Stimulated activated CD4-positive, alpha-beta T cell treated with anti-CD3 and anti-CD28 coated beads, Interleukin-12 subunit alpha, Interleukin-12 subunit beta, amount 100 ng/mL, for 24 hours (primary cell): Measurements from ENCODE around the gene KRT75.

ENCODE experiments used
- DNase-seq, 2 experiments: peaks; one replicate each; pipeline ENCODE4 v3.0.0-alpha.2; 2020; ENCODE audit warnings: low read depth in 2 of 2

Gene KRT75

GRCh38 chr12:52391618-52392002 is 42.6 kb downstream of the KRT75 start:
- DNase-seq: no peak

GRCh38 chr12:52390739-52391617 is 43.2 kb downstream of the KRT75 start:
- no peak for DNase-seq

GRCh38 chr12:52389313-52390207 is 44.6 kb downstream of the KRT75 start:
- DNase-seq: no peak

- DNase-seq: no peak
Measured at GRCh38 chr12:52387859-52388258, 46.3 kb downstream of the KRT75 start.

DNA sequence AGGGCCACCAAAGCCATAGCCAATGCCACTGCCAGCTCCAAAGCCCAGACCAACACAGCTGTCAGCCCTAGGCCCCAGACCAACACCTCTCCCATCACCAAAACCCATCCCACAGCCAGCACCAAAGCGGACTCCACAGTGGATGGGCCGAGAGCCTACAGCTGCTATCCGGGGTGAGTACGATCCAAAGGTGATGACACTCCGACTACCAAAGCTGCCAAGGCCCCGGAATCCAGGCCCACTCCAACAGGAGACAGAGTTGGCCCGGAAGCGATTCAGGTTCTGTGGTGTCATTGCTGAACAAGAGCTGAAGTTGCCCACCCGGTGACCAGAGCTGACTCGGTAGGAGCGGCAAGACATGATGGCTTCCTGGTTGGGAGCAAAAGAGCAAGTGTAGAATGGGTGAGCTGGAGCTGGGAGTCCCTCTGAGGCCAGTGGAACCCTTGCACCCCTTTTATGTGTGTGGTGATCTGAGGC is 48.9 kb downstream of the KRT75 start, which contains the start of gene KRT84:
Gene KRT84, minus strand, starts transcription at position 427 of the 477 bp plus-strand sequence. Its CDS starts 67 bp downstream, at position 360.
- no peak for DNase-seq

- no peak for DNase-seq
Measured at GRCh38 chr12:52383331-52383730, 50.8 kb downstream of the KRT75 start.

DNA sequence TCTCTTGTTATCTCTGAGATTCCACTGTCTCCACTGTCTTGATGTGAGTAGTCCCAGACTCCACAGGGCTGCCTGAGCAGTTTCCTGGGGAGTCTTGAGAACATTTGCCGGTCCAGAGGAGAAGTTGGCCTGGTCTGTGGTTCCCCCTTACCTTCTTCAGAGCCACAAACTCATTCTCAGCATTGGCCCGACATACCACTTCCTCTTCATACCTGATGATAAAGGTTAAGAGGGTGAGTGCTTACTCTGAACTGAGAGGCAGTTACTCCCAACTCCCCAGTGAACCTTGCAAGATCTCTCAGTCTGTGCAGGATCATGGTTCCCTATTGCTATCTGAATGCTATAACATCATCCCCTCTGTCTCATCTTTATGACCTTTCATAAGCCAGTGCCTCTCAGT is 51.3 kb downstream of the KRT75 start:
- DNase-seq: no peak

- no peak for DNase-seq
Measured at GRCh38 chr12:52381206-52381605, 53.0 kb downstream of the KRT75 start.

- DNase-seq: no peak
Measured at GRCh38 chr12:52380271-52380694, 53.9 kb downstream of the KRT75 start.

DNA sequence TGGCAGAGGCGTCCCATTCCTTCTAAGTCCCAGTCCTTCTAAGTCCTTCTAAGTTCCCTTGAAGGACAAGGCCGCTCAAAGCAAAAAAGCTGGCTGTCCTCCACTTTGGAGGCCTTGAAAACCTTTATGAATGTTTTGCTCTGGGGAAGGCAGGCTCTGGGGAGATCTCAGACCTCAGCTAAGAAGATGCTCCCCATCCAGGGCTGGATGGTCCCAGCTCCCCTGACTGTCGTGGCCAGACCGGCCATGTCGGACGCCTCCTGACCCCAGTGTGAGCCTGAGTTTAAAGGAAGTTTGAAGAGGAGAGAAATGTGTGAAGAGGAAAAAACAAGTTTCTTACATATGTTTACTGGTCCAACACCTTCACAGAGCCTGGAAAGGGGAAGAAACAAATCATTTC is 54.6 kb downstream of the KRT75 start:
- DNase-seq: no peak

GRCh38 chr12:52378091-52378490 is 56.1 kb downstream of the KRT75 start:
- no peak for DNase-seq

DNA sequence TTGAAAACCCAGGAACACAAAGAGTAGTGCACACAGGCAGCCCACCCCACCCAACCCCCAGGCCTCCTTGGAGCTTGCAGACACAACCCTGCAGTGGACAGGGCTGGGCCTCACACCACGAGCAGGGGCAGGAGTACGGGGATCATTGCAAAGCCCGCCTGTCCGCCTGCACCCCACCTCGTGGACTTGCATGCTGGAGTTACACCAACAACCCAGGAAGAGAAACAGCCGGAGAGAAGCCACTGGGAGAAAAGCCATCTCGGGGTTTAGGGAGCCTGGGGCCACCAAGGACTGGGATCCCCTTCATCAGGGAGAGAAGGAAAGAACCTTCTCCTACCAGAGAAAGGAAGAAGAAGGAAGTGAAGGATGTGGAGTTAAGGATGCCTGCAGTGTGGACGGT is 56.9 kb downstream of the KRT75 start:
- no peak for DNase-seq
